Astrocyte (in vitro differentiated cells and primary cell): ENCODE measurements around the gene TSEN15. TPM values are rescaled to one million over a fixed set of nuclear protein-coding genes. Genes with fewer than 3 reads are reported as not detected.

Experiments used
- DNase-seq: peaks from one replicate; pipeline ENCODE4 v3.0.0-alpha.2; 2010; ENCODE audit warnings: low read depth
- FAIRE-seq: peaks from 2 replicates; lab custom pipeline; 2011; peaks lifted over from hg19 to GRCh38; lab: Jason Lieb, UNC
- H2AFZ ChIP-seq: 2 replicates; pipeline ENCODE4 v1.6.0; 2012; ENCODE audit warnings: low read depth, low read length, inconsistent platforms
- H3K27ac ChIP-seq: 2 replicates; pipeline ENCODE4 v1.5.1; 2011; ENCODE audit warnings: low read depth, low read length, inconsistent platforms
- H3K27me3 ChIP-seq: 2 replicates; pipeline ENCODE4 v1.6.0; 2011; ENCODE audit warnings: low read length, inconsistent platforms; ENCODE audit not compliant: insufficient read depth
- H3K36me3 ChIP-seq: 2 replicates; pipeline ENCODE4 v1.5.1; 2011; ENCODE audit warnings: low read length, inconsistent platforms; ENCODE audit not compliant: insufficient read depth
- H3K4me1 ChIP-seq: 2 replicates; pipeline ENCODE4 v1.5.1; 2011; ENCODE audit warnings: low read length, inconsistent platforms; ENCODE audit not compliant: insufficient read depth
- H3K4me2 ChIP-seq: 2 replicates; pipeline ENCODE4 v1.6.0; 2012; ENCODE audit warnings: low read length, inconsistent platforms
- H3K4me3 ChIP-seq: 2 replicates; pipeline ENCODE4 v1.5.1; 2011; ENCODE audit warnings: low read depth, mild to moderate bottlenecking, low read length, inconsistent platforms; ENCODE audit not compliant: insufficient read depth
- H3K79me2 ChIP-seq: 2 replicates; pipeline ENCODE4 v1.6.0; 2012; ENCODE audit warnings: mild to moderate bottlenecking, low read length, inconsistent platforms; ENCODE audit not compliant: insufficient read depth
- H3K9ac ChIP-seq: 2 replicates; pipeline ENCODE4 v1.6.0; 2012; ENCODE audit warnings: mild to moderate bottlenecking, low read length, inconsistent platforms
- H3K9me3 ChIP-seq: 2 replicates; pipeline ENCODE4 v1.5.1; 2012; ENCODE audit warnings: low read depth, mild to moderate bottlenecking, low read length, inconsistent platforms; ENCODE audit not compliant: insufficient read depth
- H4K20me1 ChIP-seq: 2 replicates; pipeline ENCODE4 v1.6.0; 2012; ENCODE audit warnings: low read length, inconsistent platforms; ENCODE audit not compliant: insufficient read depth
- H3K27ac Mint-ChIP-seq: one replicate; pipeline ENCODE4 v1.8.0; 2021; ENCODE audit warnings: mild to moderate bottlenecking, mixed read lengths; ENCODE audit not compliant: unreplicated experiment
- H3K27me3 Mint-ChIP-seq: one replicate; pipeline ENCODE4 v1.8.0; 2021; ENCODE audit warnings: low read depth, mixed read lengths; ENCODE audit not compliant: unreplicated experiment
- H3K36me3 Mint-ChIP-seq: one replicate; pipeline ENCODE4 v1.8.0; 2021; ENCODE audit warnings: low read depth, mixed read lengths; ENCODE audit not compliant: unreplicated experiment
- H3K4me1 Mint-ChIP-seq: one replicate; pipeline ENCODE4 v1.8.0; 2021; ENCODE audit warnings: low read depth, mixed read lengths; ENCODE audit not compliant: unreplicated experiment
- H3K4me3 Mint-ChIP-seq: one replicate; pipeline ENCODE4 v1.8.0; 2021; ENCODE audit warnings: mild to moderate bottlenecking, moderate library complexity, mixed read lengths; ENCODE audit not compliant: unreplicated experiment
- H3K9me3 Mint-ChIP-seq: one replicate; pipeline ENCODE4 v1.8.0; 2021; ENCODE audit warnings: mild to moderate bottlenecking, mixed read lengths; ENCODE audit not compliant: unreplicated experiment
- EZH2 ChIP-seq: IDR thresholded peaks from 2 replicates; pipeline ENCODE4 v1.6.1; 2012; ENCODE audit warnings: mild to moderate bottlenecking, low read length, inconsistent platforms; ENCODE audit not compliant: insufficient read depth
- total RNA-seq: library from RNA; stranded (reverse); gene quantifications from 2 replicates; pipeline ENCODE4 v1.2.1, GENCODE V29; 2021
- TF ChIP-seq, protein P1 (sequence below): IDR thresholded peaks from 2 replicates; pipeline ENCODE4 v1.5.1; 2011; ENCODE audit warnings: low read depth, mild to moderate bottlenecking, inconsistent platforms, low read length, moderate library complexity; ENCODE audit not compliant: insufficient read depth

Gene TSEN15
- total RNA-seq, 1 donor from 2014 or later = 28.0 TPM

DNA sequence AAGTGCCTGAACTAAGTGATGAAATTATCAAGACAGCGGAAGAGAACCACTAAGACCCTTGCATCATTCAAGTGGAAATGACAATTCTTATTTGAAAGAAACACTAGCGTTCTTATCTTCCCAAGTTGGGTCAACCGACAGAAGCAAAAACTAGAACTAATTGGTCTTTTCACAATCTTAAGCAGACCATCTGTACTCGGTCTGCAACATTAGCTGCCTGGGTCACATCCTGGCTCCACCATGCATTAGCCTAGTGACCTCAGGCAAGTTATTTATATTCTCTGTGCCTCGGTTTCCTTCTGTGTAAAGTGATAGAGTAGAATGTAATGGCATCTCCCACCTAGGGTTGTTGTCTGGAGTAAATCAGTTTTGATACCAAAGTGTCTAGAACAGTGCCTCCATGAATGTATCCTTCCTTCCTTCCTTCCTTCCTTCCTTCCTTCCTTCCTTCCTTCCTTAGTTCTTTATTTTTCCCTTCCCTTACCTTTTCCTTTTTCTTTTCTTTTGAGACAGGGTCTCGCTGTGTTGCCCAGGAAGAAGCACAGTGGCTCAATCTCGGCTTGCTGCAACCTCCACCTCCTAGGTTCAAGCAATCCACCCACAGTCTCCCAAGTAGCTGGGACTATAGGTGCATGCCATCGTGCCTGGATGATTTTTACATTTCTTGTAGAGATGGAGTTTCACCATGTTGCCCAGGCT lies 20.0 kb upstream of the TSEN15 start:
- H3K4me2 ChIP-seq = no peak overlapping the region
- Mint-ChIP-seq H3K27ac (no peak overlapping the region), H3K4me3 (no peak overlapping the region), H3K36me3 (no peaks in the 10 kb centered on the region), H3K27me3 (peaks cover 2% of the 10 kb centered on the region), H3K9me3 (no peaks in the 10 kb centered on the region), H3K4me1 (peaks cover 15% of the 10 kb centered on the region)
- TF ChIP-seq, protein P1, sequence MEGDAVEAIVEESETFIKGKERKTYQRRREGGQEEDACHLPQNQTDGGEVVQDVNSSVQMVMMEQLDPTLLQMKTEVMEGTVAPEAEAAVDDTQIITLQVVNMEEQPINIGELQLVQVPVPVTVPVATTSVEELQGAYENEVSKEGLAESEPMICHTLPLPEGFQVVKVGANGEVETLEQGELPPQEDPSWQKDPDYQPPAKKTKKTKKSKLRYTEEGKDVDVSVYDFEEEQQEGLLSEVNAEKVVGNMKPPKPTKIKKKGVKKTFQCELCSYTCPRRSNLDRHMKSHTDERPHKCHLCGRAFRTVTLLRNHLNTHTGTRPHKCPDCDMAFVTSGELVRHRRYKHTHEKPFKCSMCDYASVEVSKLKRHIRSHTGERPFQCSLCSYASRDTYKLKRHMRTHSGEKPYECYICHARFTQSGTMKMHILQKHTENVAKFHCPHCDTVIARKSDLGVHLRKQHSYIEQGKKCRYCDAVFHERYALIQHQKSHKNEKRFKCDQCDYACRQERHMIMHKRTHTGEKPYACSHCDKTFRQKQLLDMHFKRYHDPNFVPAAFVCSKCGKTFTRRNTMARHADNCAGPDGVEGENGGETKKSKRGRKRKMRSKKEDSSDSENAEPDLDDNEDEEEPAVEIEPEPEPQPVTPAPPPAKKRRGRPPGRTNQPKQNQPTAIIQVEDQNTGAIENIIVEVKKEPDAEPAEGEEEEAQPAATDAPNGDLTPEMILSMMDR = no peak
- no peak for TF ChIP-seq EZH2
- no peaks in the 10 kb centered on the region for H3K36me3 ChIP-seq
- H3K79me2 ChIP-seq = no peaks in the 10 kb centered on the region
- H3K9ac ChIP-seq = no peak overlapping the region
- H3K27me3 ChIP-seq = peaks cover 7% of the 10 kb centered on the region
- H3K4me1 ChIP-seq = peaks cover 7% of the 10 kb centered on the region
- no peak overlapping the region for H3K4me3 ChIP-seq
- no peak overlapping the region for H2AFZ ChIP-seq
- FAIRE-seq (no peak), DNase-seq (no peak)
- no peaks in the 10 kb centered on the region for H4K20me1 ChIP-seq
- no peaks in the 10 kb centered on the region for H3K9me3 ChIP-seq
- no peak overlapping the region for H3K27ac ChIP-seq

DNA sequence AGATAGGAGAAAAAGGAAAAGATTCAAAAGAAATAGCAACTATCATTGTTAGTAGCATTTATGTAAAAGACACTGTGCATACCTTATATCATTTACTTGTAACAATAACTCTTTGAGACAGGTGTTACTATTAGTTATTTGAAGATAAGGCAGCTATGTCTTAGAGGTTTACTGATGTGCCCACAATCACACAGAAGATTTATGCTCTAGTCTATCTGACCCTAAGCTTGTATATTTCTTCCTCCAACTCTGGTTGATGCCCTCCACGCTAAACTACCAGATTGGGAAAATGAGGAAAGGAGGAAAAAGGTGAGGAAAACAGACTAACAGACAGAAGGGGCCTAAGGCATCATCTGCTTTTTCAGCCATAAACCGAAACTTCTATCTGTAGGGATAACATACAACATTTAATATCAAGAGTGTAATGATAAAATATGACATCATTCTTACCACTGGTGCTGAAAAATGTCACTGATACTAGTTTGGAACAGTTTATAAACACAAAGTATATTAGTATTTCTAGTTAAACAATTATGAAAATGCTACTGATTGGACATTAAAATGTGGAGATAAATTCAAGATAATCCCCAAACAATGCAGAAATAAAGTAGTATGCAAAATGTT lies 19.1 kb upstream of the TSEN15 start:
- Mint-ChIP-seq H3K27me3 (peaks cover 2% of the 10 kb centered on the region), H3K36me3 (no peaks in the 10 kb centered on the region), H3K4me3 (no peak overlapping the region), H3K4me1 (peaks cover 15% of the 10 kb centered on the region), H3K9me3 (no peaks in the 10 kb centered on the region), H3K27ac (no peak overlapping the region)
- no peak overlapping the region for H3K27ac ChIP-seq
- peaks cover 7% of the 10 kb centered on the region for H3K27me3 ChIP-seq
- no peaks in the 10 kb centered on the region for H4K20me1 ChIP-seq
- no peaks in the 10 kb centered on the region for H3K36me3 ChIP-seq
- H3K9me3 ChIP-seq = no peaks in the 10 kb centered on the region
- FAIRE-seq (no peak), DNase-seq (no peak)
- H3K9ac ChIP-seq = no peak overlapping the region
- H3K4me3 ChIP-seq = no peak overlapping the region
- H3K4me1 ChIP-seq = peaks cover 7% of the 10 kb centered on the region
- no peak overlapping the region for H2AFZ ChIP-seq
- TF ChIP-seq EZH2 = no peak
- TF ChIP-seq, protein P1 = no peak
- no peak overlapping the region for H3K4me2 ChIP-seq
- H3K79me2 ChIP-seq = no peaks in the 10 kb centered on the region

DNA sequence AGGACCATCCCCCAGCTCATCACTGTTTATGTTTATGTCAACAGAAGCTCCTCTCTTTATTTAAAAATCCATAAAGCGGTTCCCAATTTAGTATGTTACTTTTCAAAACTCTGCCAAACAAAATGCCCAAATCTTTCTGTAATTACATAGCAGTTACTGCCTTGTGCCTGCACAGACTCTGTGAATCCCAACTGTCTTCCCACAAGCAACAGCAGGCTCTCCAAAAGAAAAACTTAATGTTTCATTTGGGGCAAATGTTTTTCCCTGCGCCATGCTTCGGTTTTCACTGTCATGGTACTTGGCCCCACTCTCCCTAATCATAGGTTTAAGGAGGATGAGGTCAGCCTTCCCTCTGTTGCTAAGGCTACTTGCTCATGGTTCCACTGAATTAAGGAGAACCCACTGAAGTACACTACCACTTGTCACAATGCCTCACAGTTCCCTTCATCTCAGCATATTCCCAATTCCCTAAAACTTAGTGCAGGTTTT lies 18.6 kb upstream of the TSEN15 start:
- no peak overlapping the region for H3K4me3 ChIP-seq
- H3K9ac ChIP-seq = no peak overlapping the region
- FAIRE-seq (no peak), DNase-seq (no peak)
- peaks cover 7% of the 10 kb centered on the region for H3K4me1 ChIP-seq
- Mint-ChIP-seq H3K4me3 (no peak overlapping the region), H3K27me3 (peaks cover 2% of the 10 kb centered on the region), H3K27ac (no peak overlapping the region), H3K9me3 (no peaks in the 10 kb centered on the region), H3K4me1 (peaks cover 18% of the 10 kb centered on the region), H3K36me3 (no peaks in the 10 kb centered on the region)
- H3K27ac ChIP-seq = no peak overlapping the region
- H2AFZ ChIP-seq = no peak overlapping the region
- no peak overlapping the region for H3K4me2 ChIP-seq
- TF ChIP-seq EZH2 = no peak
- H3K9me3 ChIP-seq = no peaks in the 10 kb centered on the region
- H3K27me3 ChIP-seq = peaks cover 7% of the 10 kb centered on the region
- H3K36me3 ChIP-seq = no peaks in the 10 kb centered on the region
- H3K79me2 ChIP-seq = no peaks in the 10 kb centered on the region
- no peaks in the 10 kb centered on the region for H4K20me1 ChIP-seq
